ENCODE data around the gene GPANK1. TPM values are rescaled to one million over a fixed set of nuclear protein-coding genes. Genes with fewer than 3 reads are reported as not detected.

GPANK1 gene
- total RNA-seq, 1 experiment from 2014 or later: 32.2 TPM

GRCh38 chr6:31631209-31631608 is 33.6 kb downstream of the GPANK1 start:
- TF ChIP-seq CTCF (IDR thresholded peaks at IDR 0.05; ENCODE audit: unreplicated experiment): no peak
- BruUV-seq (replicated peaks): TSS peak; percentile 14
- peak overlapping the region; percentile 23 for H3K27ac Mint-ChIP-seq (ENCODE audit: unreplicated experiment)
- H3K9me3 Mint-ChIP-seq (ENCODE audit: low read depth, unreplicated experiment): no peaks in the 10 kb centered on the region
- CTCF ChIA-PET: no interaction called here
- H3K4me1 Mint-ChIP-seq (ENCODE audit: low read depth, unreplicated experiment): peaks cover 8% of the 10 kb centered on the region
- no peak for DNase-seq
- H3K4me3 Mint-ChIP-seq (ENCODE audit: low read depth, unreplicated experiment): no peak overlapping the region
- peaks cover 100% of the 10 kb centered on the region for H3K36me3 Mint-ChIP-seq (ENCODE audit: insufficient read depth, unreplicated experiment)
- H3K27me3 Mint-ChIP-seq (ENCODE audit: unreplicated experiment): no peaks in the 10 kb centered on the region
- intact Hi-C loops (cut with micrococcal nuclease; ENCODE audit: unreplicated experiment): no loop called here

- Mint-ChIP-seq H3K36me3 (ENCODE audit: insufficient read depth, unreplicated experiment) (peaks cover 100% of the 10 kb centered on the region), H3K27me3 (ENCODE audit: unreplicated experiment) (no peaks in the 10 kb centered on the region), H3K27ac (ENCODE audit: unreplicated experiment) (peak overlapping the region; percentile 23), H3K9me3 (ENCODE audit: low read depth, unreplicated experiment) (no peaks in the 10 kb centered on the region), H3K4me1 (ENCODE audit: low read depth, unreplicated experiment) (peaks cover 8% of the 10 kb centered on the region), H3K4me3 (ENCODE audit: low read depth, unreplicated experiment) (no peak overlapping the region)
- TF ChIP-seq CTCF (IDR thresholded peaks at IDR 0.05; ENCODE audit: unreplicated experiment): no peak
- BruUV-seq (replicated peaks): no TSS peak
- intact Hi-C loops (cut with micrococcal nuclease; ENCODE audit: unreplicated experiment): no loop called here
- no peak for DNase-seq
- CTCF ChIA-PET: no interaction called here
Observed at GRCh38 chr6:31630177-31630934, 34.4 kb downstream of the GPANK1 start.

- CTCF ChIA-PET: no interaction called here
- TF ChIP-seq CTCF (IDR thresholded peaks at IDR 0.05; ENCODE audit: unreplicated experiment): no peak
- H3K36me3 Mint-ChIP-seq (ENCODE audit: insufficient read depth, unreplicated experiment): peaks cover 100% of the 10 kb centered on the region
- no peaks in the 10 kb centered on the region for H3K27me3 Mint-ChIP-seq (ENCODE audit: unreplicated experiment)
- DNase-seq: no peak
- intact Hi-C loops (cut with micrococcal nuclease; ENCODE audit: unreplicated experiment): no loop called here
- no peak overlapping the region for H3K27ac Mint-ChIP-seq (ENCODE audit: unreplicated experiment)
- no TSS peak for BruUV-seq (replicated peaks)
- H3K4me1 Mint-ChIP-seq (ENCODE audit: low read depth, unreplicated experiment): peaks cover 8% of the 10 kb centered on the region
- no peaks in the 10 kb centered on the region for H3K9me3 Mint-ChIP-seq (ENCODE audit: low read depth, unreplicated experiment)
- H3K4me3 Mint-ChIP-seq (ENCODE audit: low read depth, unreplicated experiment): no peak overlapping the region
Observed at GRCh38 chr6:31629014-31629413, 35.8 kb downstream of the GPANK1 start.

GRCh38 chr6:31627690-31628287 is 37.0 kb downstream of the GPANK1 start:
- H3K27me3 Mint-ChIP-seq (ENCODE audit: unreplicated experiment): no peaks in the 10 kb centered on the region
- no peaks in the 10 kb centered on the region for H3K9me3 Mint-ChIP-seq (ENCODE audit: low read depth, unreplicated experiment)
- intact Hi-C loops (cut with micrococcal nuclease; ENCODE audit: unreplicated experiment): no loop called here
- no TSS peak for BruUV-seq (replicated peaks)
- H3K4me3 Mint-ChIP-seq (ENCODE audit: low read depth, unreplicated experiment): no peak overlapping the region
- peaks cover 9% of the 10 kb centered on the region for H3K4me1 Mint-ChIP-seq (ENCODE audit: low read depth, unreplicated experiment)
- no peak for TF ChIP-seq CTCF (IDR thresholded peaks at IDR 0.05; ENCODE audit: unreplicated experiment)
- H3K27ac Mint-ChIP-seq (ENCODE audit: unreplicated experiment): no peak overlapping the region
- CTCF ChIA-PET: no interaction called here
- H3K36me3 Mint-ChIP-seq (ENCODE audit: insufficient read depth, unreplicated experiment): peaks cover 100% of the 10 kb centered on the region
- DNase-seq: no peak
